GM19240 (cell line): ENCODE measurements around the gene LEP.

ENCODE experiments used
- DNase-seq: peaks from one replicate; pipeline ENCODE4 v3.0.0; 2011; ENCODE audit warnings: low spot score; ENCODE audit not compliant: insufficient read length

The LEP gene

GRCh38 chr7:128244861-128245260 is 3.8 kb downstream of the LEP start:
- DNase-seq: no peak

GRCh38 chr7:128247108-128247507 is 6.0 kb downstream of the LEP start:
- no peak for DNase-seq

- no peak for DNase-seq
Measured at GRCh38 chr7:128247640-128248194, 6.6 kb downstream of the LEP start.

GRCh38 chr7:128251337-128251736 is 10.3 kb downstream of the LEP start:
- DNase-seq: no peak

GRCh38 chr7:128253701-128254100 is 12.6 kb downstream of the LEP start:
- DNase-seq: no peak

GRCh38 chr7:128254470-128254869 is 13.4 kb downstream of the LEP start:
- no peak for DNase-seq

- DNase-seq: no peak
Measured at GRCh38 chr7:128255271-128255670, 14.2 kb downstream of the LEP start.

- DNase-seq: no peak
Measured at GRCh38 chr7:128257458-128257857, 16.4 kb downstream of the LEP start.

GRCh38 chr7:128259131-128260061 is 18.3 kb downstream of the LEP start:
- no peak for DNase-seq

- no peak for DNase-seq
Measured at GRCh38 chr7:128260069-128260795, 19.2 kb downstream of the LEP start.

GRCh38 chr7:128262273-128263028 is 21.4 kb downstream of the LEP start:
- no peak for DNase-seq

GRCh38 chr7:128263420-128263819 is 22.3 kb downstream of the LEP start:
- no peak for DNase-seq

- no peak for DNase-seq
Measured at GRCh38 chr7:128264477-128264876, 23.4 kb downstream of the LEP start.

GRCh38 chr7:128265156-128265905 is 24.3 kb downstream of the LEP start:
- no peak for DNase-seq

- no peak for DNase-seq
Measured at GRCh38 chr7:128265906-128266300, 24.8 kb downstream of the LEP start.

GRCh38 chr7:128266529-128266882 is 25.4 kb downstream of the LEP start:
- DNase-seq: no peak

GRCh38 chr7:128266883-128267594 is 26.0 kb downstream of the LEP start:
- no peak for DNase-seq

- no peak for DNase-seq
Measured at GRCh38 chr7:128267595-128267924, 26.5 kb downstream of the LEP start.

- no peak for DNase-seq
Measured at GRCh38 chr7:128268233-128268632, 27.2 kb downstream of the LEP start.

- no peak for DNase-seq
Measured at GRCh38 chr7:128270826-128271272, 29.8 kb downstream of the LEP start.
